H1 (cell line): Measurements from ENCODE around the gene VWA7. TPM values are rescaled to one million over a fixed set of nuclear protein-coding genes. Genes with fewer than 3 reads are reported as not detected.

Experiments used
- ATF3 ChIP-seq: IDR thresholded peaks from 2 replicates; pipeline ENCODE4 v1.6.1; 2011; ENCODE audit warnings: low read depth, mild to moderate bottlenecking, low read length; ENCODE audit not compliant: insufficient read depth
- BACH1 ChIP-seq: IDR thresholded peaks from 2 replicates; pipeline ENCODE4 v1.6.1; 2012; ENCODE audit warnings: low read length, improper control_type of control experiment
- CHD1 ChIP-seq: IDR thresholded peaks from 2 replicates; pipeline ENCODE4 v1.6.1; 2012; ENCODE audit warnings: low read depth, low read length, improper control_type of control experiment
- CTBP2 ChIP-seq: IDR thresholded peaks from 2 replicates; pipeline ENCODE4 v1.7.0; 2011; ENCODE audit warnings: borderline replicate concordance, mild to moderate bottlenecking, moderate library complexity, mixed read lengths, low read length; ENCODE audit not compliant: insufficient read depth, insufficient read length
- RBBP5 ChIP-seq: IDR thresholded peaks from 2 replicates; pipeline ENCODE4 v1.7.1; 2012; ENCODE audit warnings: low read depth, mild to moderate bottlenecking, inconsistent platforms, low read length, moderate library complexity, borderline replicate concordance
- RNF2 ChIP-seq: fragments of 200-900, 300-1000 bp; sonication (generic); IDR thresholded peaks from 2 replicates; pipeline ENCODE4 v1.7.1; 2016; ENCODE audit warnings: borderline replicate concordance, low read depth, mild to moderate bottlenecking, antibody characterized with exemption, low read length; ENCODE audit not compliant: poor library complexity, severe bottlenecking; ENCODE audit errors: missing control alignments
- SAP30 ChIP-seq: fragments of 300-600 bp; sonication (generic); IDR thresholded peaks from 2 replicates; pipeline ENCODE4 v1.7.1; 2012; ENCODE audit warnings: low read length, moderate library complexity, mild to moderate bottlenecking, inconsistent platforms; ENCODE audit not compliant: insufficient read depth, insufficient replicate concordance
- SP1 ChIP-seq: IDR thresholded peaks from 2 replicates; pipeline ENCODE4 v1.6.1; 2011; ENCODE audit warnings: low read depth, low read length
- TBP ChIP-seq: IDR thresholded peaks from 2 replicates; pipeline ENCODE4 v1.6.1; 2011; ENCODE audit warnings: low read depth, low read length, improper control_type of control experiment
- polyA plus RNA-seq, 7 experiments: library from polyadenylated mRNA; depleted of rRNA in 3 of 7; stranded (reverse) in 5 of 7; unstranded in 2 of 7; fragments of >200 nt in 5 of 7; fragments of 200-250 nt in 2 of 7; gene quantifications; 1 replicate in 5 of 7; 2 replicates in 1 of 7; 4 replicates in 1 of 7; pipeline versions ENCODE4 v1.2.1 to v1.2.3, GENCODE V29; 2011 to 2013; ENCODE audit warnings: missing spikeins in 2 of 7, mixed read lengths in 2 of 7
- total RNA-seq: library from RNA; stranded (reverse); fragmentation: NEBNext Ultra II Directional; extraction: Animal tissue kit (Norgen Biotek cat#: 25700); gene quantifications from 2 replicates; pipeline ENCODE4 v1.2.1, GENCODE V29; 2021

Gene VWA7
- total and polyA plus RNA-seq, 2 of the 8 experiments (the other 6 are each of a cell fraction or from before 2014, with no cell fraction given), result 0.82 to 2.1 TPM

GRCh38 chr6:31822036-31822821, 45.1 kb upstream of the VWA7 start (continued):
- TF ChIP-seq RNF2 (no peak), TBP (peak; percentile 56; the same call in 1 of the 2 replicates), CHD1 (no peak), RBBP5 (peak; percentile 31; the same call in 1 of the 2 replicates), BACH1 (peak; percentile 88), SAP30 (peak; percentile 55), SP1 (no peak), CTBP2 (no peak), ATF3 (no peak)
